ACHN (cell line): Measurements from ENCODE around the gene CNKSR1.

Experiments
- DNase-seq: peaks from one replicate; pipeline ENCODE4 v3.0.0-alpha.2; 2015
- in situ Hi-C: cut with HindIII; loops from 2 replicates; pipeline ENCODE4 v1.10.0; 2017; ENCODE audit warnings: low sequenced_read_pairs, low pct_ligation_motif_present, low pct_unique_long_range_greater_than_20kb

The CNKSR1 gene

DNA sequence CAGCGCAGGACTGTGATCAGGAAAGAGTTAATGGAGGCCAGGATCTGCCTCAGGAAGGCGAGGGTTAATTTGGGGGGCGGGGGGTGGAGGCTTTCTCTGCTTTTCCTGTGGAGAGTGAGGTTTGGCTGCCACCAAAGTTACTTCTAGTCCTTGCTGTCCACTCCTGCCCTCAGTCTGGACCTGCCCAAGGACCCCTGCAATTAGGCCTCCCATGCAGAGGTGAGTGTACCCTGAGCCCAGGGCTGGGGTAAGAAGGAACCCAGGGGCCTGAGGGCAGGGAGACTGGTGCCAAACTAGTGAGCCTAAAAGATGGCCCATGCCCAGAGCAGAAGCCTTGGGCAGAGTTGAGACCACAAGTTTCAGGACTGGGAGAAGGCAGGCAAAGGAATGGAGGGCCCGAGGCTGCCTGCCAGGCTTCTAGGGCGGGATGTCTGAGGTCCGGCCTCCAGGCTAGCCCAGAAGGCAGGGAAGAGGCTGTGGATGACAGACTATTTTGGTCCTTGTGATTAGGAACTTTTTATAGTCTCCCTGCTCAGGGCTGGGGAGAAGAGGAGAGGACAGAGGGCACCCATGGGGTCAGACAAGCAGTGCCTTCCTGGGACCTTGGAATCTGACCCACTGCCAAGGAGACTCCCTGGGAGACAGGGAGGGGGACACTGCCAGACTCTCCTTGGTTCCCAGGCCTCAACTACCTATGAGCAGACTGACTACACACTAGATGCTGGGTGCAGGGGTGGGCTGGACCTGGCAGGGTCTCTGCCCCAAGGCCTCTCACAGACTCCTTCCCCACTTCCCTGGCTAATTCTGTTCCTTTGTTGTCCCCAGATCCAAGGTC, 18.2 kb upstream of the CNKSR1 start, which contains the start of gene FAM110D:
FAM110D (plus strand) TSS at position 172 of the 835 bp plus-strand sequence. CDS start 2,213 bp downstream, outside the sequence.
- no peak for DNase-seq
- in situ Hi-C loops: no loop called here

DNA sequence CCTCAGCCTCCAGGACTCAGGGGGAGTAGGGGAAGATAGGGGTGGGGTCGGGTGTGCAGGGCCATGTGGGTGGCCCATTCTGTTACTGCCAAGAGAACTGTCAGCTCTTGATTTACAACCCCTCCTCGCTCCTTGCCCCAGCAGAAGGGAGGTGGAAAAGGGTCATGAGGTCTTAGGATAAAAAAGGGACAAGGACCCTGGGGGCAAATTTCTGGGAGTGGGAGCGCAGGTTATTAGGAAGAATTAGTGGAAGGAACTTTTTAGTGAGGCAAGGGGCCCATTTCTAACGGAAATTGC, 17.6 kb upstream of the CNKSR1 start:
- no peak for DNase-seq
- in situ Hi-C loops: no loop called here

DNA sequence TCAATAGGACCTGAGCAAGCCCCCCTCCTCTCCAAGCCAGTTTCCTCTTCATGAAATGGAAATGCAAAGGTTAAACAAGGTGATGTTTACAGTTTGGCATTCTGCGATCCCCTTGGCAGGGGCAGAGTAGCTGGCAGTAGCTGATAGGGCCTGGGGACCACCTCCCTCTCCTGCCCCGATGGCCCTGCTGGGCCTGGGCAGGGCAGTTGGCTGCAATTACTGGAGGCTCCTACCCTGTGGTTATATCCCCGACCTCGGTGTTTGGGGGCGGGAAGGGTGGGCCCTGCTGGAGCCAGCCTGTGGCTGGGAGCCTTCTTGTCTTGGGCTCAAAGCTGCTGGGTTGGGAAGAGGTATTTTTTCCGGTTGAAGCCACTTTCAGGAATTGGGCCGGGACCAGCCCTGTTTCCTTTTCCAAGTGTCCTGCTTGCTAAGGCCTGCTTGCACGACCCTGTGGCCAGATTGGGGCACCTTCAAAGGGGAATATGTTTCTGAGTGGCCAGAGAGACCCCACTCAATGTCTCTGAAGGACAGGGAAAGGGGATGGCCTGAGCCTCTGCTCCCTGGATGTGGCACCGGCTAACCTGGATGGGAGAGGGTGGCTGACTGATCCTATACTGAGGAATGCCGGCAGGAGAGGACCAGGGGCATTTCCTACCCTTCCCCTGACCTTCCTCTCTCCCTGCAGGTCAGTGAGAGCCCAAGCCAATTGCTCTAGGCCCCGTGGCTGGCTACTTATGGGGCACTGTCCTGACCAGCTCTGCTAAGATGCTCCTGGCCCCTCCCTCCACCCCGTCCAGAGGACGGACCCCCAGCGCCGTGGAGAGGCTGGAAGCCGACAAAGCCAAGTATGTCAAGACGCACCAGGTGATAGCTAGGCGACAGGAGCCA, 16.5 kb upstream of the CNKSR1 start:
- DNase-seq: no peak
- in situ Hi-C loops: no loop called here

DNA sequence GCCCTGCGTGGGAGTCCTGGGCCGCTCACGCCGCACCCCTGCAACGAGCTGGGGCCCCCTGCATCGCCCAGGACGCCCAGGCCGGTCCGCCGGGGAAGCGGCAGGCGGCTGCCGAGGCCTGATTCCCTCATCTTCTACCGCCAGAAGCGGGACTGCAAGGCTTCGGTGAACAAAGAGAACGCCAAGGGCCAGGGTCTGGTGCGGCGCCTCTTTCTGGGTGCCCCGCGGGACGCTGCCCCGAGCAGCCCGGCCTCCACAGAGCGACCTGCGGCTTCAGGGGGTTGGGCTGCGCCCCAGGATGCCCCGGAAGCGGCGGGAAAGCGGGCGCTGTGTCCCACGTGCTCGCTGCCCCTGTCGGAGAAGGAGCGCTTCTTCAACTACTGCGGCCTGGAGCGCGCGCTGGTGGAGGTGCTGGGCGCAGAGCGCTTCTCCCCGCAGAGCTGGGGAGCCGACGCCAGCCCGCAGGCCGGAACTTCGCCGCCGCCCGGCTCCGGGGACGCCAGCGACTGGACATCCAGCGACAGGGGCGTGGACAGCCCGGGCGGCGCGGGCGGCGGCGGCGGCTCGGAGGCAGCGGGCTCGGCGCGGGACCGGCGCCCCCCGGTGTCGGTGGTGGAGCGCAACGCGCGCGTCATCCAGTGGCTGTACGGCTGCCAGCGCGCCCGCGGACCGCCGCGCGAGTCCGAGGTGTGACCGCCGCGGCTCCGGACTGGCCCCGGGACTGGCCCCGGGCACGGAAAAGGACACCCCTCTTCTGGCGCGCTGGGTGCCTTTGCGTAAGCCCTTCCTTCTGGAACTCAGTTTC, 15.7 kb upstream of the CNKSR1 start:
- DNase-seq: peak; percentile 27
- in situ Hi-C loops: no loop called here

DNA sequence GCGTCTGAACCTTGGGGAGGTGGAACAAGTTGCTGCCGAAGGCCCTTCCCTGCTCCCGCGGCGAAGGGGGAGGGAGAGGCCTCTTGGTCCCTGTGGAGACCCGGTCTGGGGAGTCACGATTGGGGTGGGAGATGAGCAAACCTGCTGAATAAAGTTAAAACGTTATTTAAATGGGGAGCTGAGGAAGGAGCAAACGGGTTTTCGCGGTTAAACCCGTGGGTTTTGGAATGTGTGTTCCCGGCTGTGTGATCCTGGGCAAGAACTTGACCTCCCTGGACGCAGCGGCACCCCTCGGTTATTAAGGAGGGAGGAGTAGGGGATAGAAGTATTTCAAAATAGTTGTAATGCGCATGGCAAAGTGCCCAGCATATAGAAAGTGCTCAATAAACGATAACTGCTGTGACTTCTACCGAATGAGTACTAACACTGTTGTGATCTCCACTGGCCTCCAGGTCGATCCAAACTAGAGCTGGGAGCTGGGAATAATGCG, 15.0 kb upstream of the CNKSR1 start:
- in situ Hi-C loops: no loop called here
- DNase-seq: no peak

DNA sequence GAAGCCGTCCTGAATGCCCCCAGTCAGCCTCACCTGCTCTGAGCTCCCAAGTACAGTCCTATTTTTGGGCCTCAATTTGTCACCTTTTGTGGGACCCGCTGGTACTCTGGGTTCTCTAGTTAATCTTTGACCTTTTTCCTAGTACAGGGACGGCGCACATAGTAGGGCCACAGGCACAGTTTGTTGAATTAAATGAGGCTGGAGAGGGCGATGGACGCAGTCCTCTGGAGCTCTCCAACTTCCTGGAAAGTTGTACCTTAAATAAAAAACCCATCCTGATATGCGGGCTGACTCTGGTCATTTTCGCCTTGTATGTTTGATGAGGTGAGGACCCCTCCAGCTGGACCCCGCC, 13.6 kb upstream of the CNKSR1 start:
- DNase-seq: no peak
- in situ Hi-C loops: no loop called here

DNA sequence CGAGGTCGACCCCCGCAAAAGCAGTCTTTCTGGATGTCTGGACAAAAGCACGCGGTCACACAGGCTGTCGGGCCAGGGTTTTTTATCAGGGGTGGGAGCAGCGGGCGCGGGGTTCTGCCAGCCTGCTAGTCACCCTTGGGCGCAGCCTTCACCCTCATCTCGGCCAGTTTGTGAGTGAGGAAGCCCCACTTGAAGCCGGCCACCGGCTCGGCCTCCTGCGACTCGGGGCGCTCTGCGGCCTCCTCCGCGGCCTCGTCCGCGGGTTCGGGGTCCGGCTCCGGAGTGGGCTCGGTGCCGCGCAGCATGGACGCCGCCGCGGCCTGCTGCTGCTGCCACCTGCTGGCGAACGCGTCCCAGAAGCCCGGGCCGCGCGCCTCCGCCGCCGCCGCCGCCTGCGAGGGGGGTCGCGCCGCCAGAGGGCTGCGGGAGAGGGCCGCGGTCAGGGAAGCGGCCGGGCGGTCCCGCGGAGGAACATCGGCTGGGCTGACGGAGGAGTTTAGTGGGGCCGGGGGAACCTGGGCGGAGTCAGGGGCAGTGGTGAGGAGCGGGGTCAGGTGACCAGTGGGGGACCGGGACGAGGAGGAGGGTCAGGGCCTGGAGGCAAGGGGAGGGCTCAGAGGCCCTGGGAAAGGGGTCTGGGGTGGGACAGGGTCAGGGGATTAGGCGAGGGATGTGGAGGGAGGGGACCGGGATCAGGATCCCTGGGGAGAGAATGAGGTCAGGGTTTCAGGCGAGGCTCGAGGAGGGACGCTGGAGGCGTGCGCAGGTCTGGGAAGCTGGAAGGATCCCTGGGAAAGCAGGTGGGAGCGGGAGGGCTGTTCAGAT, 13.0 kb upstream of the CNKSR1 start:
- DNase-seq: peak; percentile 42
- in situ Hi-C loops: no loop called here

DNA sequence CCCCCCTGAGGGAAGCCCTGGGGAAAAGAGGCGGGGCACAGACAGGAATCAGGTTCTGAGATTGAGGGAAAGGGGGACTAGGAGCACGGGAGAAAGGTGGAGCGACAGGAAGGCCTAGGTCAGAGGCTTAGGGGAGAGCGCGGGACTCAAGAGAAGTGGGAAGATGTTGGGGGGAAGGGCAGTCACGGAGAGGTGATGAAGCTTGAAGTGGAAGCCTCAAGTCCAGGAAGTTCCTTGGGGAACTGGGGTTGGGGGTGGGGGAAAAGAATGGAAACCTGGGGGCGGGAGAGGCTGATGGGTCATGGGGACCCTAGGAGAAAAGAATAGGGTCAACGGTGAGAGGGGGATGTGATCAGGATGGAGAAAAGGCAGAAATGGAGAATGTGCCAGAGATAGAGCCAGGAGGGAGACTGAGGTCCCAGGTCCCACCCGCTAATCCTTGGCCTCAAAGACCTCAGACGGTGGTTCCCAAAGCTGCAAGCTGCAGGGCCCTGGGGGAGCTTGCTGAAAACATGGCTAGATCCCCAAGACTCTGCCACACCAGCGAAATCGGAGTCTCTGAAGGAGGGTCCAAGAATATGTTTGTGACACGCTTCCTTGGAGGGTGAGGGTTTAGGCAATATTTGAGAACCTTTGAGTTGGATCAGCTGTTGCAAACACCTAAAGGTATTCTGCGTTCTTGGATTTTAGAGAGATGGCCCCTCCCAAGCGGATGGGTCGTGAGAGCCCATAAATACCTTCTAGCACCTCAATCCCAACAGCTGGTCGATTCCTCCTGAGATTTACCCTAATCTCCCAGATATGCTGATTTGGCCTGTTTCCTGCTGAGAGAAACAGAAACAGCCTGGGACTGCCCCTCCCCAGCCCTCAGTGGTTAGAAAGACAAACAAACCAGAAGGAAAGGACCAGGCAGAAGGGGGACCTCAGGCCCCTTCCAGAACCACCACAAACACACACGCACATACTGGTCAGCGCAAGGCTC, 12.1 kb upstream of the CNKSR1 start:
- DNase-seq: no peak
- in situ Hi-C loops: no loop called here

DNA sequence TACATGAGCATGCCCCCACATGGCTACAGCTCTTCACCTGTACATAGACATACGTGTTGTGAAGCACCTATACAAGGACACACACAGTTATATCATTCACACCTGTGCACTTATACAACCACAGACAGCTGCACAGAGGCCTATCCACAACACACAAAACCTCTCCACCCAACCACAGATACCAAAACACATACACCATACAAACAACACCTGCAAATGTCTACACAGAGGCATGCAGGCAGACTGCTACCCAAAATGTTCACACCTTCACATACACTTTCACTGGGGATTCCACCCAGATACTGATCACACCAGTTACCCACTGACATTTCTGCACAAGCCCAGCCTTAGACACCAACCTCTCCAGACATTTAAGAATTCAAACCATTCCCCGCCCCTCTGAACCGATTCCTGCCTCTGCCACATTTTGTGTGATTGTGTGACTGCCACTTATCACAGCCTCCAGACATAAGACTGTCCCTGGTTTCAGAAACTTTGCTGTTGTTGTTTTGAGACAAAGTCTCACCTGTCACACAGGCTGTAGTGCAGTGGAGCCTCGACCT, 10.5 kb upstream of the CNKSR1 start:
- in situ Hi-C loops: no loop called here
- DNase-seq: no peak

DNA sequence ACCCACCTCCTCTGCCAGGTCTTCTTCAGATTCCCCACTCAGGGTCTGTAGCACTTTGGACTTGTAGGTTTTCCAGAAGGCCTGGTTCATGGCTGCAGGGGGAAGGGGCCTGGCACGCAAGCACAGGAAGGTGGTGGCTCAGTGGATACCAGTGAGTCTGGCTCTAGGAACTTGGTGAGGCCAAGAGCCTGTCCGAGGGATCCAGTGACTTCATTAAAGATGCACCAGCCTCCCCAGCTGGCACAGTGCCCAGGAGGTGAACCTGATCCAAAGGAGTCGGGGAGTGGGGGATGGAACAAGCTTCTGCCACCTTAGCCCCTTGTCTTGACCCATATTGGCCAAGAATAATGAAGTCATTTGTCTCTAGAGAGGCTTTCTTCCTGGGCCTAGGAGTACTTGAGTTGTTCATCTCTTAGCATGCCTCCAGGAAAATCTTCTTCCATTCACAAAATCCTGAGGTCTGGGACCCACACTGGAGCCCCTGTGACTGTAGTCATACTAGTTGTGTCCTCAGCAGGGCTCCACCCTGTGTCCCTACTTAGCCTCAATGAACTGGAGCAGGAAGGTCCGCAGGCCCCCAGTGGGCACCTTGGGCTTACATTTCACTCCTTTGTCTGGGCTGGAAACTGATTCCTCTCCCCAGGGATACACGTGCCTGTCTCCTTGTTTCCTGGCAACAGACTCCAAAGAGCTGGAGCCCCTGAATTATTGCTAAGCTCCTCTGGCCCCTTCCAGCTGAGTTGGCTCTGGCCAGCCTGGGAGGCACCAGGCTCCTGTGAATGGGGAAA, 8.7 kb upstream of the CNKSR1 start, which contains the start of gene C1orf232:
C1orf232 (minus strand) TSS at position 554 of the 788 bp plus-strand sequence; CDS start at position 90, 464 bp downstream.
- DNase-seq: no peak
- in situ Hi-C loops: no loop called here

DNA sequence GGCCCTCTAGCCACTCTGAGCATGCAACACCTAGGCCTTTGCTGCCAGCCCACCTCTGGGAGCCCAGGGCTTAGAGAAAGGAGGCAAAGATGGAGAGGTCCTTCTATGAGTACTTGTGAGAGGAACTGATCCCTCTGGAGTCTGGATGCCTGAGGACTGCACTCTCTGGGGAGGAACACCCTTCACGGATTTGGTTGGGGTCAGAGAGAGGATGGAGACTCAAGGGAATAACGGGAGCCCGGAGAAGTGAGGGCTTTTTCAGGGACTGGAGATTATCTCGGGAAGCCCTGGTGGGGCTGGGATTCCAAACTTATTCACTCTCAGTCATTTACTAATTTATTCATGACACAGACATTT, 8.1 kb upstream of the CNKSR1 start:
- in situ Hi-C loops: no loop called here
- no peak for DNase-seq

DNA sequence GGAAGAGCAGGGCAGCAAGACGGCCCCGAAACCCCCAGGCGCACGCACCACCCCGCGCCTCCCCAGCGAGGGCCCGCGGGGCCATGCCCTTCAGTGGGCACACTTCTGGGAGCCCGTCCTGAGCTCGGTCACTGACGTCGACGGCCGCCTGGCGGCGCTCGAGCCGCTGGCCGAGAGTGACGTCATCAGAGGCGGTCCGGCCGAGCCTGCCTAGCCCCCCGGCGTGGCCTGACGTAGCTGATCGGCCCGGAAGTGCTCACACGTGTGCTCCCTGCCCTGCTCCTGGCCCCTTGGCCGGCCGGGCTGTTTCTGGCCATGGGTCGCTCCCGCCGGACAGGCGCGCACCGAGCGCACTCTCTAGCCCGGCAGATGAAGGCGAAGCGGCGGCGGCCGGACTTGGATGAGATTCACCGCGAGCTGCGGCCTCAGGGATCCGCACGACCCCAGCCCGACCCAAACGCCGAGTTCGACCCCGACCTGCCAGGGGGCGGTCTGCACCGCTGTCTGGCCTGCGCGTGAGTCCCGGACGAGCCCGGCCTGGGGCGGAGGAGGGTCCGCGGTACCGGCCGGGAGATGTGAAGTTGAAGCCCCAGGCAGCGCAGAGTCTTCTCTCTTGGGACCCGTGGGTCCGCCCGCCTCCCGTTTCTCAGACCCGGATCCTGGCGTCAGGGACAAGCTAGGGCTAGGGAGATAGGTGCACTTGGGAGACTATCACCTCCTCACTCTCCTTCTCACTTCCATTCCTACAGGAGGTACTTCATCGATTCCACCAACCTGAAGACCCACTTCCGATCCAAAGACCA, 7.4 kb upstream of the CNKSR1 start, which contains the start of gene ZNF593:
ZNF593 (plus strand) TSS at position 240 of the 803 bp plus-strand sequence; CDS start at position 316, 76 bp downstream.
- DNase-seq: peak; percentile 92
- in situ Hi-C loops: no loop called here

DNA sequence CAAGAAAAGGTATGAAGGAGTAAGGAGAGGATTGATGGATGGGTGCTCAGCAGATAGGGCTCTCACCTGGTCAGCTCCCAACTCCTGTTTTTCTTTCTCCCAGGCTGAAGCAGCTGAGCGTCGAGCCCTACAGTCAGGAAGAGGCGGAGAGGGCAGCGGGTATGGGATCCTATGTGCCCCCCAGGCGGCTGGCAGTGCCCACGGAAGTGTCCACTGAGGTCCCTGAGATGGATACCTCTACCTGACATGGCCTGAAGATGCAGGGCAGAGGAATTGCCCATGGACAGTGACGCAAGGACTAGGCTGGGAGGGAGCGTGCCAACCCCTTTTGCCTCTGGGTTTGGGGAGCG, 6.8 kb upstream of the CNKSR1 start:
- in situ Hi-C loops: no loop called here

DNA sequence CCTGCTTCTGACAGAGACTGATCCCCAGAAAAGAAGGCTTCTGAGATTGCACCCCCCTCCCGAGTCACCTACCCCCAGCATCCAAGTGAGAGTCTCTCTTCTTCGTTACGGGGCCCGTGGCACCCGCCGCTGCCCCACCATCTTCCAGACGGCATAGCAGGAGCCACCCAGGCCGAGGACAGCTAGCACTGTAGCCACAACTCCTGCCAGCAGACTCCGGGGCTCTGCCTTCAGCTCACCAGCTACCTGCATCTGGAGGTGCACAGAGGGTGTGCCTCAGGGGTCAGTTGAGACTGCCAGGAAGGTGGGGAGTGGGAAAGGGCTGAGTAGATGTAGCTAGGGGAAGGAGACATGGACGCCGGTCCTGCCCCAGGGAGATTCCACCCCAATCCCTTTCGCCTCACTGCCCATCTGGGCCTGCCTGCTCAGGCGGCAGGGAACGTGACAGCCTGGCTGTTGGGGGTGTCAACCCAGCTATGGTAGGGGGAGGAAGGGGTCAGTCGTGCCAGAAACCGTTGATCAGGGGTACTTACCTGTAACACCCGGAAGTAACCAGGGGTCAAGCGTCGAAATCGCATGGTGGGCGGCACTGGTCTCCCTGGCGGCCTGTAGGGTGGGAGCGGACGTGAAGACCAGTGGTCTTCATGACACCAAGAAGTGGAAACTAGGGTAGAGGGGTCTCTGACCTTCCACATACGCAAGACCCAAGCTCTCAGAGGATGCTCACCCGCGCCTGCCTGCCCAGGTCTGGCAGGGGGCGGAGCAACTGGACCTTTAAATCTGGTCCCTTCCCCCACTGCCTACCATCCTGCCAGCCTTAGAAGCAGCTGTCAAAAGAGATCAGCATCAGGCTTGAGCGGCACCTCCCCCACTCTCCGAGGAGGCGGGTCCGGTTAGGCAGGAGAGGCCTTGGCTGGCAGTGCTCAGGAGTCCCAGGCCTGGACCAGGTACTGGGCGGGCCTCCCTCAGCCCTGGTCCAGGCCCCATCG, 5.9 kb upstream of the CNKSR1 start, which contains the start of gene ZNF593OS:
ZNF593OS (minus strand) TSS at position 749 of the 989 bp plus-strand sequence; CDS start at position 578, 171 bp downstream.
- DNase-seq: no peak
- in situ Hi-C loops: no loop called here

More for the DNA sequence above, 6.8 kb upstream of the CNKSR1 start:
- no peak for DNase-seq
